GM19193 (cell line): ENCODE results near the gene BNC2.

Source experiments
- POLR2A ChIP-seq: IDR thresholded peaks from 4 replicates; pipeline ENCODE4 v1.6.1; 2011; ENCODE audit not compliant: insufficient read depth, insufficient read length; ENCODE audit errors: extremely low read depth

Gene BNC2

GRCh38 chr9:16442622-16443021 lies 427.8 kb downstream of the BNC2 start:
- no peak for TF ChIP-seq POLR2A

GRCh38 chr9:16441791-16442190 lies 428.7 kb downstream of the BNC2 start:
- TF ChIP-seq POLR2A: no peak

- TF ChIP-seq POLR2A: no peak
Measured at GRCh38 chr9:16436545-16436944, 433.9 kb downstream of the BNC2 start.

GRCh38 chr9:16434526-16434925 lies 435.9 kb downstream of the BNC2 start:
- TF ChIP-seq POLR2A: no peak

- TF ChIP-seq POLR2A: no peak
Measured at GRCh38 chr9:16433494-16433893, 437.0 kb downstream of the BNC2 start.

GRCh38 chr9:16431666-16432392 lies 438.6 kb downstream of the BNC2 start:
- no peak for TF ChIP-seq POLR2A

- no peak for TF ChIP-seq POLR2A
Measured at GRCh38 chr9:16429671-16430070, 440.8 kb downstream of the BNC2 start.

- TF ChIP-seq POLR2A: no peak
Measured at GRCh38 chr9:16427873-16428427, 442.5 kb downstream of the BNC2 start.

- TF ChIP-seq POLR2A: no peak
Measured at GRCh38 chr9:16426716-16427115, 443.8 kb downstream of the BNC2 start.

GRCh38 chr9:16425562-16426231 lies 444.8 kb downstream of the BNC2 start:
- no peak for TF ChIP-seq POLR2A

GRCh38 chr9:16422114-16422513 lies 448.4 kb downstream of the BNC2 start:
- no peak for TF ChIP-seq POLR2A

GRCh38 chr9:16421532-16421931 lies 448.9 kb downstream of the BNC2 start:
- TF ChIP-seq POLR2A: no peak

- no peak for TF ChIP-seq POLR2A
Measured at GRCh38 chr9:16419124-16419523, 451.3 kb downstream of the BNC2 start.

GRCh38 chr9:16418721-16419120 lies 451.7 kb downstream of the BNC2 start:
- TF ChIP-seq POLR2A: no peak

GRCh38 chr9:16417749-16418148 lies 452.7 kb downstream of the BNC2 start:
- TF ChIP-seq POLR2A: no peak

GRCh38 chr9:16417161-16417560 lies 453.3 kb downstream of the BNC2 start:
- no peak for TF ChIP-seq POLR2A

GRCh38 chr9:16414451-16414850 lies 456.0 kb downstream of the BNC2 start:
- no peak for TF ChIP-seq POLR2A

GRCh38 chr9:16413509-16414016 lies 456.9 kb downstream of the BNC2 start:
- TF ChIP-seq POLR2A: no peak
